ENCODE data around the gene ST6GALNAC3. TPM values are rescaled to one million over a fixed set of nuclear protein-coding genes. Genes with fewer than 3 reads are reported as not detected.

Gene ST6GALNAC3
- total RNA-seq, 2 donors from 2014 or later = 0.87 TPM; not detected in 1

- ATAC-seq = no peak
- Mint-ChIP-seq H3K4me3 (no peak overlapping the region), H3K4me1 (peaks cover 17% of the 10 kb centered on the region), H3K27ac (no peak overlapping the region), H3K27me3 (peaks cover 24% of the 10 kb centered on the region), H3K36me3 (ENCODE audit: low read depth) (no peaks in the 10 kb centered on the region)
- DNase-seq = no peak
- H3K9me3 ChIP-seq (ENCODE audit: control insufficient read depth, low read length, poor library complexity, severe bottlenecking) = no peaks in the 10 kb centered on the region
Observed at GRCh38 chr1:76266762-76267161, 192.2 kb downstream of the ST6GALNAC3 start.

DNA sequence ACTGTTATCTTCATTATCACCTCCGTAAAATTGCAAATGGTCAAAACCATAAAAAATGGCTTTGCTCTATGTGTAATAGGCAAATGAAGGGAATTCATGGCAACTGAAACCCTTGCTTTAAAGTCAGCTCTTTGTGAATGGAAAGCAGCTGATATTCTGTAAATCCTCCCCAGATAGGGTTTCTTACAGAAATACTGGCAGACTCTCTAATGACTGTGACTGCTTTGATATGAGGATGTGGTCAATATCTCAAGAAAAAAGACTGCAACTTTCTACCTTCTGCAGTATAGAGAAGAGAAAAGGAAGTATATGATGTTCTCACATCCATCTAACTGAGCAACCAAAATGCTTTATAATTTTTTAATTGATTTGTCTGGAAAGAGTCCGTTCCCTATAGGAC, 193.1 kb downstream of the ST6GALNAC3 start:
- peaks cover 24% of the 10 kb centered on the region for H3K27me3 Mint-ChIP-seq
- ATAC-seq = peak; percentile 73
- no peaks in the 10 kb centered on the region for H3K36me3 Mint-ChIP-seq (ENCODE audit: low read depth)
- H3K27ac Mint-ChIP-seq = no peak overlapping the region
- H3K4me3 Mint-ChIP-seq = no peak overlapping the region
- no peak for DNase-seq
- no peaks in the 10 kb centered on the region for H3K9me3 ChIP-seq (ENCODE audit: control insufficient read depth, low read length, poor library complexity, severe bottlenecking)
- peaks cover 17% of the 10 kb centered on the region for H3K4me1 Mint-ChIP-seq

- Mint-ChIP-seq H3K36me3 (ENCODE audit: low read depth) (no peaks in the 10 kb centered on the region), H3K4me1 (peaks cover 17% of the 10 kb centered on the region), H3K4me3 (no peak overlapping the region), H3K27ac (no peak overlapping the region), H3K27me3 (peaks cover 24% of the 10 kb centered on the region)
- no peaks in the 10 kb centered on the region for H3K9me3 ChIP-seq (ENCODE audit: control insufficient read depth, low read length, poor library complexity, severe bottlenecking)
- DNase-seq = no peak
- ATAC-seq = no peak
Observed at GRCh38 chr1:76268341-76268740, 193.8 kb downstream of the ST6GALNAC3 start.

- Mint-ChIP-seq H3K27ac (no peak overlapping the region), H3K4me1 (peaks cover 17% of the 10 kb centered on the region), H3K27me3 (peaks cover 24% of the 10 kb centered on the region), H3K4me3 (peak overlapping the region; percentile 1), H3K36me3 (ENCODE audit: low read depth) (no peaks in the 10 kb centered on the region)
- H3K9me3 ChIP-seq (ENCODE audit: control insufficient read depth, low read length, poor library complexity, severe bottlenecking) = no peaks in the 10 kb centered on the region
- ATAC-seq = no peak
- no peak for DNase-seq
Observed at GRCh38 chr1:76269155-76269554, 194.6 kb downstream of the ST6GALNAC3 start.

DNA sequence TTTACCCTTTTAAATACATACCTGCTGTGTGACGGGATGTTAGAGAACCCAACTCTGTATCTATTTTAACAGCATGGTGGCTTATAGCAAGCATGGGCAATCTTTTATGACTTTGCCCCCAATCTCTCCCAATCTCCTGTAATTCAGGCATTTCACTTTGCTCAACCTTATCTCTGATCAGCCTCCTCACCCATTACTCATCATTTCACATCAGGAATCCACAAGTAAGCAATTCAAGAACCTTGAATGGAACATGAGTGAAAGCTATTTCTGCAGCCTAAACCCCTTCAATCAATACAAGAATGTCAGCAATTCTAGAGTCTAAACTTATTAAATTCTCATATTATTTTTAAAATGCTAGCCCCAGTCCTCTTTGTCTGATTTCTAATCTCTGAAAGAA, 199.8 kb downstream of the ST6GALNAC3 start:
- Mint-ChIP-seq H3K27me3 (peaks cover 11% of the 10 kb centered on the region), H3K27ac (no peak overlapping the region), H3K4me1 (peaks cover 3% of the 10 kb centered on the region), H3K4me3 (no peak overlapping the region), H3K36me3 (ENCODE audit: low read depth) (no peaks in the 10 kb centered on the region)
- ATAC-seq (no peak), DNase-seq (no peak)
- H3K9me3 ChIP-seq (ENCODE audit: control insufficient read depth, low read length, poor library complexity, severe bottlenecking) = no peaks in the 10 kb centered on the region

GRCh38 chr1:76274718-76275117, 200.2 kb downstream of the ST6GALNAC3 start:
- peaks cover 14% of the 10 kb centered on the region for H3K27me3 Mint-ChIP-seq
- H3K4me3 Mint-ChIP-seq = no peak overlapping the region
- H3K27ac Mint-ChIP-seq = no peak overlapping the region
- DNase-seq = no peak
- H3K36me3 Mint-ChIP-seq (ENCODE audit: low read depth) = no peaks in the 10 kb centered on the region
- peaks cover 3% of the 10 kb centered on the region for H3K4me1 Mint-ChIP-seq
- H3K9me3 ChIP-seq (ENCODE audit: control insufficient read depth, low read length, poor library complexity, severe bottlenecking) = no peaks in the 10 kb centered on the region
- ATAC-seq = no peak

GRCh38 chr1:76278711-76279100, 204.2 kb downstream of the ST6GALNAC3 start:
- Mint-ChIP-seq H3K27me3 (peaks cover 14% of the 10 kb centered on the region), H3K27ac (no peak overlapping the region), H3K36me3 (ENCODE audit: low read depth) (no peaks in the 10 kb centered on the region), H3K4me3 (no peak overlapping the region), H3K4me1 (no peaks in the 10 kb centered on the region)
- DNase-seq (no peak), ATAC-seq (no peak)
- H3K9me3 ChIP-seq (ENCODE audit: control insufficient read depth, low read length, poor library complexity, severe bottlenecking) = no peaks in the 10 kb centered on the region

- peaks cover 14% of the 10 kb centered on the region for H3K27me3 Mint-ChIP-seq
- no peak overlapping the region for H3K4me3 Mint-ChIP-seq
- ATAC-seq = no peak
- no peaks in the 10 kb centered on the region for H3K9me3 ChIP-seq (ENCODE audit: control insufficient read depth, low read length, poor library complexity, severe bottlenecking)
- DNase-seq = no peak
- no peak overlapping the region for H3K27ac Mint-ChIP-seq
- H3K36me3 Mint-ChIP-seq (ENCODE audit: low read depth) = no peaks in the 10 kb centered on the region
- no peaks in the 10 kb centered on the region for H3K4me1 Mint-ChIP-seq
Observed at GRCh38 chr1:76279101-76279748, 204.7 kb downstream of the ST6GALNAC3 start.

GRCh38 chr1:76281306-76281705, 206.8 kb downstream of the ST6GALNAC3 start:
- Mint-ChIP-seq H3K27ac (no peak overlapping the region), H3K36me3 (ENCODE audit: low read depth) (no peaks in the 10 kb centered on the region), H3K4me3 (no peak overlapping the region), H3K4me1 (peaks cover 7% of the 10 kb centered on the region), H3K27me3 (peaks cover 14% of the 10 kb centered on the region)
- H3K9me3 ChIP-seq (ENCODE audit: control insufficient read depth, low read length, poor library complexity, severe bottlenecking) = no peaks in the 10 kb centered on the region
- DNase-seq = no peak
- ATAC-seq = no peak

DNA sequence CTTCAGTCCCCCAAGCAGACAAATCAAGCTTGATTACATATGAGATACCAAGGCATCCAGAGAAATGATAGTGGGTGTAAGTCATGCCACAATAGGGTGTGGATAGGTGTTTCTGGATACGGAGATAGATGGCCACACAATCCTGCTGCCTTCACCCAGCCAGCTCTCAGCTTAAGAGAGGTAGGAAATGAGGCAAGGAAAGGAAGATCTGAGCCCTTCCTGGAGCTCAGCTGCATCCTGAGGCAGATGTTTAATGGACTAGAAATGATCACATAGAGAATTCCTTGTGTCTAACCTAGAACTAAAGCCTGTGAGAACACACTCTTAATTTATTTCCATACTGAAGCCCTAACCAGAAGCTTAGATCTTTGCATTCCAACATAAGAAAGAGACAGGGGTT, 210.3 kb downstream of the ST6GALNAC3 start:
- ATAC-seq = no peak
- H3K4me1 Mint-ChIP-seq = peaks cover 7% of the 10 kb centered on the region
- DNase-seq = no peak
- no peak overlapping the region for H3K4me3 Mint-ChIP-seq
- H3K36me3 Mint-ChIP-seq (ENCODE audit: low read depth) = no peaks in the 10 kb centered on the region
- H3K9me3 ChIP-seq (ENCODE audit: control insufficient read depth, low read length, poor library complexity, severe bottlenecking) = no peaks in the 10 kb centered on the region
- H3K27ac Mint-ChIP-seq = no peak overlapping the region
- H3K27me3 Mint-ChIP-seq = peaks cover 15% of the 10 kb centered on the region

- H3K4me3 Mint-ChIP-seq = no peak overlapping the region
- peaks cover 7% of the 10 kb centered on the region for H3K4me1 Mint-ChIP-seq
- H3K27ac Mint-ChIP-seq = no peak overlapping the region
- no peaks in the 10 kb centered on the region for H3K36me3 Mint-ChIP-seq (ENCODE audit: low read depth)
- no peaks in the 10 kb centered on the region for H3K9me3 ChIP-seq (ENCODE audit: control insufficient read depth, low read length, poor library complexity, severe bottlenecking)
- peaks cover 19% of the 10 kb centered on the region for H3K27me3 Mint-ChIP-seq
- DNase-seq = no peak
- ATAC-seq = no peak
Observed at GRCh38 chr1:76285578-76286135, 211.1 kb downstream of the ST6GALNAC3 start.

- DNase-seq (no peak), ATAC-seq (no peak)
- no peaks in the 10 kb centered on the region for H3K9me3 ChIP-seq (ENCODE audit: control insufficient read depth, low read length, poor library complexity, severe bottlenecking)
- Mint-ChIP-seq H3K4me1 (peaks cover 7% of the 10 kb centered on the region), H3K36me3 (ENCODE audit: low read depth) (no peaks in the 10 kb centered on the region), H3K27me3 (peaks cover 14% of the 10 kb centered on the region), H3K4me3 (no peak overlapping the region), H3K27ac (no peak overlapping the region)
Observed at GRCh38 chr1:76287917-76288316, 213.4 kb downstream of the ST6GALNAC3 start.

DNA sequence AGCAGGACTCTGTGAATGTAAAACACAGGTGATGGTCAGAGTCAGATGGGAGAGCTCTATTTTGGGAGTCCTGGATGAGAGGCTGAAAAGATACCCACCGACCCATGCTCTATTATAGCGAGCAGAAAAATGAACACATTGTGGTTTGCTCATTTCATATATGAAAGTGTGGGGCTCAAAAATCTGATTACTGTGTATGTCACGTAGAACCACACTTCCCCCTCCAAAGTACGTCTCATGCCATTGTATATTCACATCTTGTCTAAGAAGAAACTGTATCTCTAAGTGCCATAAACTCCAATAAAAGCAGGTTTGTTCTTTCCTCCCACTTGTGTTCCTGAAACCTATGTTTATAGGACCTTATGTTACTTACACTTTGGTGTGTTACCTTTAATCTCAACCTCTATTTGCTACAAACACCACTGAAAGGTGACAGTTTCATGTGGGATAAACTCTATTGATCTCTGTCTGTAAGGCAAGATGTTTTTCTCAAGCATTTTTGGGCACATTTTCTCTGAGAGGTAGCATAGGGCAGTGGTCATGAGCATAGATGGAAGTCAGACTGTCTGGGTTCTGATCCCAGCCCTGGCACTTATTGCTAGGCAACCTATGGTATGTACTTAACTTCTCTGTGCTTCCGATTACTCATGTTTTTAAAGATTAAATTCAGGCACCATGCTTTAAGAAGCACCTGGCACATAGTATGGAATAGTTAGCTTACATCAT, 214.4 kb downstream of the ST6GALNAC3 start:
- H3K4me1 Mint-ChIP-seq = peaks cover 7% of the 10 kb centered on the region

More for the DNA sequence above, 214.4 kb downstream of the ST6GALNAC3 start:
- Mint-ChIP-seq H3K4me3 (no peak overlapping the region), H3K27me3 (peaks cover 14% of the 10 kb centered on the region), H3K36me3 (ENCODE audit: low read depth) (no peaks in the 10 kb centered on the region), H3K27ac (no peak overlapping the region)
- H3K9me3 ChIP-seq (ENCODE audit: control insufficient read depth, low read length, poor library complexity, severe bottlenecking) = no peaks in the 10 kb centered on the region
- ATAC-seq = no peak
- DNase-seq = no peak

All from T-helper 17 cell (primary cell).